Measurements from ENCODE around the gene ATP1A3.
"Not testable (repeated sequence)": the region's sequence is repeated elsewhere in the genome, so short reads cannot be mapped to it uniquely, and the experiment has no call there.

ATP1A3 gene

GRCh38 chr19:42010245-42011126, 16.5 kb upstream of the ATP1A3 start:
- DNase-seq (ENCODE audit: low read depth), result no peak

- no peak for DNase-seq (ENCODE audit: low read depth)
These were observed 12.5 kb upstream of the ATP1A3 start for GRCh38 chr19:42006569-42006968.

GRCh38 chr19:42005504-42005903, 11.5 kb upstream of the ATP1A3 start:
- no peak for DNase-seq (ENCODE audit: low read depth)

- no peak for DNase-seq (ENCODE audit: low read depth)
These were observed 9.7 kb upstream of the ATP1A3 start for GRCh38 chr19:42003506-42004294.

- DNase-seq (ENCODE audit: low read depth), result no peak
These were observed 5.8 kb upstream of the ATP1A3 start for GRCh38 chr19:41999878-42000208.

GRCh38 chr19:41999071-41999877, 5.2 kb upstream of the ATP1A3 start:
- DNase-seq (ENCODE audit: low read depth), result no peak

GRCh38 chr19:41998246-41999020, 4.4 kb upstream of the ATP1A3 start:
- DNase-seq (ENCODE audit: low read depth), result no peak

- no peak for DNase-seq (ENCODE audit: low read depth)
These were observed 3.8 kb upstream of the ATP1A3 start for GRCh38 chr19:41997851-41998229.

- no peak for DNase-seq (ENCODE audit: low read depth)
These were observed 3.3 kb upstream of the ATP1A3 start for GRCh38 chr19:41997121-41997850.

- DNase-seq (ENCODE audit: low read depth), result no peak
These were observed 2.1 kb upstream of the ATP1A3 start for GRCh38 chr19:41995959-41996797.

- no peak for DNase-seq (ENCODE audit: low read depth)
These were observed 1.2 kb upstream of the ATP1A3 start for GRCh38 chr19:41994994-41995958.

GRCh38 chr19:41994521-41994971, 516 bp upstream of the ATP1A3 start:
- DNase-seq (ENCODE audit: low read depth), result no peak

GRCh38 chr19:41991925-41992569, 2.0 kb downstream of the ATP1A3 start:
- DNase-seq (ENCODE audit: low read depth), result not testable (repeated sequence)

- DNase-seq (ENCODE audit: low read depth), result no peak
These were observed 3.0 kb downstream of the ATP1A3 start for GRCh38 chr19:41991025-41991424.

GRCh38 chr19:41990615-41991014, 3.4 kb downstream of the ATP1A3 start:
- no peak for DNase-seq (ENCODE audit: low read depth)

- no peak for DNase-seq (ENCODE audit: low read depth)
These were observed 4.0 kb downstream of the ATP1A3 start for GRCh38 chr19:41990028-41990427.

- no peak for DNase-seq (ENCODE audit: low read depth)
These were observed 5.1 kb downstream of the ATP1A3 start for GRCh38 chr19:41988947-41989346.

- DNase-seq (ENCODE audit: low read depth), result no peak
These were observed 6.7 kb downstream of the ATP1A3 start for GRCh38 chr19:41987141-41987860.

All from activated gamma-delta T cell treated with anti-CD3 and anti-CD28 coated beads, Interleukin-2, amount 50 U/mL, for 16 hours (primary cell).